ENCODE data around the gene NFX1. TPM values are rescaled to one million over a fixed set of nuclear protein-coding genes. Genes with fewer than 3 reads are reported as not detected.

The NFX1 gene
- total RNA-seq, 1 donor from 2014 or later = 45.0 TPM

- H3K27ac ChIP-seq = peak overlapping the region; percentile 25
- intact Hi-C loops (cut with DNase I) = no loop called here
- no peak for ATAC-seq
Measured at GRCh38 chr9:33414889-33415500, 124.7 kb downstream of the NFX1 start.

GRCh38 chr9:33415501-33416038 lies 125.3 kb downstream of the NFX1 start:
- Histone ChIP-seq H3K27me3 (no peaks in the 10 kb centered on the region), H3K4me1 (peaks cover 26% of the 10 kb centered on the region), H3K9me3 (no peaks in the 10 kb centered on the region), H3K27ac (peak overlapping the region; percentile 25), H3K4me3 (no peak overlapping the region), H3K36me3 (no peaks in the 10 kb centered on the region)
- intact Hi-C loops (cut with DNase I) = no loop called here
- ATAC-seq (peak; percentile 95), DNase-seq (peak; percentile 96)
- peak; percentile 88 for TF ChIP-seq CTCF (IDR thresholded peaks at IDR 0.05)

More at GRCh38 chr9:33414889-33415500, 124.7 kb downstream of the NFX1 start:
- peaks cover 24% of the 10 kb centered on the region for H3K4me1 ChIP-seq
- DNase-seq = no peak
- no peaks in the 10 kb centered on the region for H3K27me3 ChIP-seq
- H3K9me3 ChIP-seq = no peaks in the 10 kb centered on the region
- H3K36me3 ChIP-seq = no peaks in the 10 kb centered on the region
- TF ChIP-seq CTCF (IDR thresholded peaks at IDR 0.05) = no peak
- H3K4me3 ChIP-seq = no peak overlapping the region

- DNase-seq (no peak), ATAC-seq (no peak)
- Histone ChIP-seq H3K27ac (no peak overlapping the region), H3K36me3 (no peaks in the 10 kb centered on the region), H3K4me1 (peaks cover 26% of the 10 kb centered on the region), H3K27me3 (no peaks in the 10 kb centered on the region), H3K9me3 (no peaks in the 10 kb centered on the region), H3K4me3 (no peak overlapping the region)
- TF ChIP-seq CTCF (IDR thresholded peaks at IDR 0.05) = no peak
- intact Hi-C loops (cut with DNase I) = no loop called here
Measured at GRCh38 chr9:33416996-33417395, 126.7 kb downstream of the NFX1 start.

GRCh38 chr9:33418090-33418489 lies 127.8 kb downstream of the NFX1 start:
- TF ChIP-seq CTCF (IDR thresholded peaks at IDR 0.05) = no peak
- Histone ChIP-seq H3K27me3 (no peaks in the 10 kb centered on the region), H3K27ac (no peak overlapping the region), H3K9me3 (no peaks in the 10 kb centered on the region), H3K4me1 (peaks cover 26% of the 10 kb centered on the region), H3K36me3 (no peaks in the 10 kb centered on the region), H3K4me3 (no peak overlapping the region)
- ATAC-seq = no peak
- no peak for DNase-seq
- intact Hi-C loops (cut with DNase I) = no loop called here

- H3K4me3 ChIP-seq = no peak overlapping the region
- no peak for TF ChIP-seq CTCF (IDR thresholded peaks at IDR 0.05)
- no peak overlapping the region for H3K27ac ChIP-seq
- H3K36me3 ChIP-seq = no peaks in the 10 kb centered on the region
- intact Hi-C loops (cut with DNase I) = no loop called here
- H3K27me3 ChIP-seq = no peaks in the 10 kb centered on the region
- ATAC-seq (no peak), DNase-seq (no peak)
- no peaks in the 10 kb centered on the region for H3K9me3 ChIP-seq
- H3K4me1 ChIP-seq = peaks cover 20% of the 10 kb centered on the region
Measured at GRCh38 chr9:33419708-33420303, 129.5 kb downstream of the NFX1 start.

Other genes starting within 250 kb of the NFX1 start
- 19.2 TPM for gene SMU1, start 213.8 kb upstream of the NFX1 start, total RNA-seq
- gene B4GALT1, start 123.2 kb upstream of the NFX1 start, total RNA-seq = 80.1 TPM
- not detected for gene SPINK4, start 50.3 kb upstream of the NFX1 start, total RNA-seq
- gene BAG1, start 25.8 kb upstream of the NFX1 start, total RNA-seq = 116 TPM
- 77.8 TPM for gene CHMP5, start 25.5 kb upstream of the NFX1 start, total RNA-seq
- gene AQP7, start 112.1 kb downstream of the NFX1 start, total RNA-seq = 2.4 TPM
- gene AQP3, start 157.1 kb downstream of the NFX1 start, total RNA-seq = 352 TPM
- gene NOL6, start 183.4 kb downstream of the NFX1 start, total RNA-seq = 36.4 TPM
- gene ANKRD18B, start 233.7 kb downstream of the NFX1 start, total RNA-seq = 1.2 TPM